PC-3 (cell line): ENCODE results near the gene SCAF8.

ENCODE experiments used
- EZH2 ChIP-seq: fragments of 300-600 bp; sonication (generic); IDR thresholded peaks from one replicate; pipeline ENCODE4 v1.6.1; 2017; ENCODE audit warnings: antibody characterized with exemption, mild to moderate bottlenecking, low read length; ENCODE audit not compliant: unreplicated experiment
- EZH2phosphoT487 ChIP-seq: fragments of 300-600 bp; sonication (generic); IDR thresholded peaks from 2 replicates; pipeline ENCODE4 v1.6.1; 2018; ENCODE audit warnings: mild to moderate bottlenecking, antibody characterized with exemption, low read length, borderline replicate concordance
- TF ChIP-seq, protein P1 (sequence below): fragments of 300-600 bp; sonication (generic); conservative IDR thresholded peaks from 2 replicates; pipeline ENCODE4 v1.5.1; 2017; ENCODE audit warnings: antibody characterized with exemption, low read depth, mild to moderate bottlenecking, low read length

DNA sequence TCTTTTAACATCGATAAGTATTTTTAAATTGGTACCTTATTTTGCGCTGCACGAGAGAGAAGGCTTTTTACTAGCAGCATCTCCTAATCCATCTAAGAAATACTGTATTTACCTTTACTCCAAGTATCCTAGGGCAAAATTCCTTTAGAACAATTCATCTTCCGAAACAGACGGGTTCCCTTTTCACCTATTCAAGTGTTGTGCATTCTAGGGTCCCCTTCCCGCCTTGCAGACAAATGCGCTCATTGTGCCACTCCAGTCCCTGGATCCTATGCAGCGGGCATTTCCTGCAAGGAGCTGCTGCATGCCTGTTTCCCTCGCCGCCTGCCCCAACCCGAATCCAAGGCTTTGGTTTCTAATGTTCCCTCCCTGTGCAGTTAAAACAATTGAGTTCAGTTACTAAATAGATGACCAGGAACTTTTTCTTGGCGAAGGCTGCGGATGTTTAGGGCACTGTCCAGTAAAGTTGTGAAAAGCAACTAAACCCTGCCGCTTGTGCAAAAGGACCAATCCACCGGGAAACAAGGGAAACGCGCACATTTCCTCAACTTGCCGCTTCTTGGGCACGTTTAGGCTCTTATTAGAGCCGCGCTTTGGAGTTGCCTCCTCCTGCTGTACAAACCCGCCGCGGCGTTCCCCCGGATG is 556 bp upstream of the SCAF8 start:
- no peak for TF ChIP-seq EZH2
- no peak for TF ChIP-seq EZH2phosphoT487
- TF ChIP-seq, protein P1, sequence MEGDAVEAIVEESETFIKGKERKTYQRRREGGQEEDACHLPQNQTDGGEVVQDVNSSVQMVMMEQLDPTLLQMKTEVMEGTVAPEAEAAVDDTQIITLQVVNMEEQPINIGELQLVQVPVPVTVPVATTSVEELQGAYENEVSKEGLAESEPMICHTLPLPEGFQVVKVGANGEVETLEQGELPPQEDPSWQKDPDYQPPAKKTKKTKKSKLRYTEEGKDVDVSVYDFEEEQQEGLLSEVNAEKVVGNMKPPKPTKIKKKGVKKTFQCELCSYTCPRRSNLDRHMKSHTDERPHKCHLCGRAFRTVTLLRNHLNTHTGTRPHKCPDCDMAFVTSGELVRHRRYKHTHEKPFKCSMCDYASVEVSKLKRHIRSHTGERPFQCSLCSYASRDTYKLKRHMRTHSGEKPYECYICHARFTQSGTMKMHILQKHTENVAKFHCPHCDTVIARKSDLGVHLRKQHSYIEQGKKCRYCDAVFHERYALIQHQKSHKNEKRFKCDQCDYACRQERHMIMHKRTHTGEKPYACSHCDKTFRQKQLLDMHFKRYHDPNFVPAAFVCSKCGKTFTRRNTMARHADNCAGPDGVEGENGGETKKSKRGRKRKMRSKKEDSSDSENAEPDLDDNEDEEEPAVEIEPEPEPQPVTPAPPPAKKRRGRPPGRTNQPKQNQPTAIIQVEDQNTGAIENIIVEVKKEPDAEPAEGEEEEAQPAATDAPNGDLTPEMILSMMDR = no peak
